ENCODE measurements around the gene ARRDC1.

Gene ARRDC1

DNA sequence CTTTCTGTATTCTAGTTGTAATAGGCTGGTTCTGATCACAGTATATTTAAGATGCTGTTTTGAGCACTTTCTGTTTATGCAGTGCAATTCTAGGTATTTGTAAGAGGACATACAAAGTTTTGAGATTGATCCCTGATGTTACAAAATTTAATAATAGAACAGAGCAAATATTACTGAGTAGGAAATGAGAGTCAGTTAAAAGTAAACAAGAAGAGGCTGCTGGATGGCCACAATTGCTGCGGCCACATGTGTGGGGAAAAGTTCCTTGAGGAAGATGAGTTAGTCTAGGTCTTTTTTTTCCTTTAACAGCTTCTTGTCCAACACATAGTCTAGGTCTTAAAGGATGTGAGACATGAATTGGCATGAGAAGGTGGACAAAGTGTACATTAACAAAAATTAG lies 24.6 kb downstream of the ARRDC1 start:
- H3K36me3 ChIP-seq, result peaks cover 5% of the 10 kb centered on the region; the same call in 1 of the 2 replicates

DNA sequence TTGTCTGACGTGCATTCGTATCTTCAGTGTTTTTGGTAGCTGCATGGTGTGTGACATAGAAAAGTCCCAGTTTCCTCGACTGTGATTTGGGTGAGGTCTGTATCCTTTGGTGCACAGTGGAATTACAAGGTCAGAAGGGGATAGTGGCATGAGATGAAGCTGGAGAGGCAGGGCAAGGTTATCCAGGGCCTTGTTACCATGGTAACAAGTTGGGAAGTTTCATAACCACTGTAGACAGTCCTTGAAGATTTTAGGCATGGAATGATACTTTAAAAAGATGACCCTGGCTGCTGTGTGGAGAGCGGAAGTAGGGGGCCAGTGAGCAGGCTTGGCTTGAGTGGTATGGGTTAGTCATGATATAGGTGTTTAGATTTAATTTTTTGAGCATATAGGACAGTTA lies 25.2 kb downstream of the ARRDC1 start:
- no peaks in the 10 kb centered on the region for H3K4me1 ChIP-seq
- H3K36me3 ChIP-seq, result peaks cover 5% of the 10 kb centered on the region; the same call in 1 of the 2 replicates
- no peak overlapping the region for H3K4me3 ChIP-seq (ENCODE audit: low read depth, low read length)
- no peaks in the 10 kb centered on the region for H3K27me3 ChIP-seq
- TF ChIP-seq, protein P1, sequence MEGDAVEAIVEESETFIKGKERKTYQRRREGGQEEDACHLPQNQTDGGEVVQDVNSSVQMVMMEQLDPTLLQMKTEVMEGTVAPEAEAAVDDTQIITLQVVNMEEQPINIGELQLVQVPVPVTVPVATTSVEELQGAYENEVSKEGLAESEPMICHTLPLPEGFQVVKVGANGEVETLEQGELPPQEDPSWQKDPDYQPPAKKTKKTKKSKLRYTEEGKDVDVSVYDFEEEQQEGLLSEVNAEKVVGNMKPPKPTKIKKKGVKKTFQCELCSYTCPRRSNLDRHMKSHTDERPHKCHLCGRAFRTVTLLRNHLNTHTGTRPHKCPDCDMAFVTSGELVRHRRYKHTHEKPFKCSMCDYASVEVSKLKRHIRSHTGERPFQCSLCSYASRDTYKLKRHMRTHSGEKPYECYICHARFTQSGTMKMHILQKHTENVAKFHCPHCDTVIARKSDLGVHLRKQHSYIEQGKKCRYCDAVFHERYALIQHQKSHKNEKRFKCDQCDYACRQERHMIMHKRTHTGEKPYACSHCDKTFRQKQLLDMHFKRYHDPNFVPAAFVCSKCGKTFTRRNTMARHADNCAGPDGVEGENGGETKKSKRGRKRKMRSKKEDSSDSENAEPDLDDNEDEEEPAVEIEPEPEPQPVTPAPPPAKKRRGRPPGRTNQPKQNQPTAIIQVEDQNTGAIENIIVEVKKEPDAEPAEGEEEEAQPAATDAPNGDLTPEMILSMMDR (IDR thresholded peaks at IDR 0.05; ENCODE audit: low read depth, low read length), result no peak
- no peaks in the 10 kb centered on the region for H3K9me3 ChIP-seq
- no peak for DNase-seq

More for the DNA sequence above, 24.6 kb downstream of the ARRDC1 start:
- H3K4me3 ChIP-seq (ENCODE audit: low read depth, low read length), result no peak overlapping the region
- TF ChIP-seq, protein P1 (IDR thresholded peaks at IDR 0.05; ENCODE audit: low read depth, low read length), result no peak
- H3K27me3 ChIP-seq, result no peaks in the 10 kb centered on the region
- no peaks in the 10 kb centered on the region for H3K9me3 ChIP-seq
- no peak for DNase-seq
- H3K4me1 ChIP-seq, result no peaks in the 10 kb centered on the region

DNA sequence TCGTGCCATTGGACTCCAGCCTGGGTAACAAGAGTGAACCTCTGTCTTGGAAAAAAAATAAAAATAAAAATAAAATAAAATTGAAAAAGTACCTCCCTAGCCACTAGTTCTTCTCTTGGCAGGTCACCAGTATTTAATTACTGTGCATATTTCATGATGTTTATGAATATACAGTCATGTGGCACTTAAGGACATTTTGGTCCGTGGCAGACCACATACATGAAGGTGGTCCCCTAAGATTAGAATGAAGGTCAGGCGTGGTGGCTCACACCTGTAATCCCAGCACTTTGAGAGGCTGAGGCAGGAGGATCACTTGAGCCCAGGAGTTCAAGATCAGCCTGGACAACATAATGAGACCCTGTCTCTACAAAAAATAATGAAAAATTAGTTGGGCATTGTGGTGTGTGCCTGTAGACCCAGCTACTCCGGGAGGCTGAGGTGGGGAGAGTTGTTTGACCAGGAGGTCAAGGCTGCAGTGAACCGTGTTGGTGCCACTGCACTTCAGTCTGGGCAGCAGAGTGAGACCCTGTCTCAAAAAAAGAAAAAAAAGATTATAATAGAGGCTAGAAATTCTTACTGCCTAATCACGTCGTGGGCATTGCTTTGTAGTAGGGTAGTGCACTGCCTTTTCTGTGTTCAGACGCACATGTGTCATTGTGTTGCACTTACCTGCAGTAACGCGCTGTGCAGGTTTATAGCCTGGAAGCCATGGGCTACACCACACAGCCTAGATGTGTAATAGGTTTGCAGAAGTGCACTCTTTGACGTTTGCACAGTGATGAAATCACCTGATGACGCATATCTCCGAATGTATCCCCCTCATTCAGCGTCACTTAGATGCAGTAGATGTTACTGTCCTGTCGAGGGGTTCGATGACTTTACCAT lies 26.1 kb downstream of the ARRDC1 start:
- Histone ChIP-seq H3K36me3 (peaks cover 5% of the 10 kb centered on the region; the same call in 1 of the 2 replicates), H3K27me3 (no peaks in the 10 kb centered on the region), H3K4me1 (no peaks in the 10 kb centered on the region), H3K9me3 (no peaks in the 10 kb centered on the region), H3K4me3 (ENCODE audit: low read depth, low read length) (no peak overlapping the region)
- no peak for DNase-seq
- TF ChIP-seq, protein P1 (IDR thresholded peaks at IDR 0.05; ENCODE audit: low read depth, low read length), result no peak

DNA sequence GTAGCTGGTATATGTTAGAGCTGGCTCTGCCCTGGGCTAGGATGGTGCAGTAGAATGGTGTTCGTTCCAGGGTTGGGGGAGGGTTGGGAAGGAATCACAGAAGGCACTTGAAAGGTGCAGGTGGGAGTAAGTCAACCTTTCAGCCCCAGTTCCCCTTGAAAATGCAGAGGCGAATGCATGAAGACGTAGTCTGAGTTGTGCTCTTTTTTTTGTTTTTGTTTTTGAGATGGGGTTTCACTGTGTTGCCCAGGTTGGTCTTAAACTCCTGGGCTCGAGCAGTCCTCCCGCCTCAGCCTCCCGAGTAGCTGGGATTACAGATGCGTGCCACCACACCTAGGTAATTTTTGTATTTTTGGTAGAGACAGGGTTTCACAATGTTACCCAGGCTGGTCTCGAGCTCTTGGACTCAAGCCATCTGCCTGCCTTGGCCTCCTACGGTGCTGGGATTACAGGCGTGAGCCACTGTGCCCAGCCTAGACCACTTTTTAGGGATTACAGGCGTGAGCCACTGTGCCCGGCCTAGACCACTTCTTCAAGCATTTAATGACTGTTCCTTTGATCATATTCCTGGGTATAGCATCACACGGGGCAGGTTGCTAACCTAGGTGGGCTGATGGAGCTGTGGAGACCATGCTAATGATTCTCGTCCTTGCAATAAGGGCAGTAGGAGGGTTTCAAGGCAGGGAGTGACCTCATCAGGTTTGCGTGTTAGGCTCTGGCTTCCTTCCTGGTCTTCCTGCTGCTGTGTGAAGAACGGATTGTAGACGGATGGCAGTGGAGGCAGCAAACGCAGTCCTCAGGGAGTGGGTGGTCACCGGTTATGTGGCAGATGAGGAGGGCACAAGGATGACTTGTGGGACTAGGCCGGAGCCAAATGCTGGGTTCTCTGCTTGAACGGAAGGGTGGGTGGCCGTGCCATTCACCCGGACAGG lies 27.0 kb downstream of the ARRDC1 start:
- Histone ChIP-seq H3K27me3 (no peaks in the 10 kb centered on the region), H3K4me3 (ENCODE audit: low read depth, low read length) (no peak overlapping the region), H3K36me3 (peaks cover 5% of the 10 kb centered on the region; the same call in 1 of the 2 replicates), H3K4me1 (no peaks in the 10 kb centered on the region), H3K9me3 (no peaks in the 10 kb centered on the region)
- TF ChIP-seq, protein P1 (IDR thresholded peaks at IDR 0.05; ENCODE audit: low read depth, low read length), result no peak
- DNase-seq, result no peak

DNA sequence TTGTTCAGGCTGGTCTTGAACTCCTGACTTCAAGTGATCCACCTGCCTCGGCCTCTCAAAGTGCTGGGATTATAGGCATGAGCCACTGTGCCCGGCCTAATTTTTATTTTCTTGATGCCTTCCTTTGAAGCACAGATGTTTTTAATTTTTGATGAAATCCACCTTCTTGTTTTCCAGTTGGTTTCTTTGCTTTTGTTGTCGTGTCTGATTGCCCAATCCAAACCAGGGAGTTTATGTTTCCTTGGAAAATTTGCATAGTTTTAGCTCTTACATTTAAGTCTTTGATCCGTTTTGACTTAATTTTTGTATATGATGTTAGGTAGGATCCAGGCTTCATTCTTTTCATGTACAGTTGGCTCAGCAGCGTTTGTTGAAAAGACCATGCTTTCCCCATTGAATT lies 28.5 kb downstream of the ARRDC1 start:
- H3K9me3 ChIP-seq, result no peaks in the 10 kb centered on the region
- no peak for DNase-seq
- TF ChIP-seq, protein P1 (IDR thresholded peaks at IDR 0.05; ENCODE audit: low read depth, low read length), result no peak
- H3K36me3 ChIP-seq, result 0 out of 2 replicates have a peak, but pooled peaks cover 2% of the 10 kb centered on the region
- H3K27me3 ChIP-seq, result no peaks in the 10 kb centered on the region
- H3K4me1 ChIP-seq, result no peaks in the 10 kb centered on the region
- no peak overlapping the region for H3K4me3 ChIP-seq (ENCODE audit: low read depth, low read length)
